GM21737 (cell line): ENCODE results near the gene NETO2.
"Not testable (repeated sequence)": the region's sequence is repeated elsewhere in the genome, so short reads cannot be mapped to it uniquely, and the experiment has no call there.

ENCODE experiments used
- ATAC-seq: cut with Tn5 transposase; IDR thresholded peaks from one replicate; pipeline ENCODE4 v1.9.1; 2021; ENCODE audit warnings: mild to moderate bottlenecking, moderate library complexity; ENCODE audit not compliant: unreplicated experiment

The NETO2 gene, protein sequence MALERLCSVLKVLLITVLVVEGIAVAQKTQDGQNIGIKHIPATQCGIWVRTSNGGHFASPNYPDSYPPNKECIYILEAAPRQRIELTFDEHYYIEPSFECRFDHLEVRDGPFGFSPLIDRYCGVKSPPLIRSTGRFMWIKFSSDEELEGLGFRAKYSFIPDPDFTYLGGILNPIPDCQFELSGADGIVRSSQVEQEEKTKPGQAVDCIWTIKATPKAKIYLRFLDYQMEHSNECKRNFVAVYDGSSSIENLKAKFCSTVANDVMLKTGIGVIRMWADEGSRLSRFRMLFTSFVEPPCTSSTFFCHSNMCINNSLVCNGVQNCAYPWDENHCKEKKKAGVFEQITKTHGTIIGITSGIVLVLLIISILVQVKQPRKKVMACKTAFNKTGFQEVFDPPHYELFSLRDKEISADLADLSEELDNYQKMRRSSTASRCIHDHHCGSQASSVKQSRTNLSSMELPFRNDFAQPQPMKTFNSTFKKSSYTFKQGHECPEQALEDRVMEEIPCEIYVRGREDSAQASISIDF

DNA sequence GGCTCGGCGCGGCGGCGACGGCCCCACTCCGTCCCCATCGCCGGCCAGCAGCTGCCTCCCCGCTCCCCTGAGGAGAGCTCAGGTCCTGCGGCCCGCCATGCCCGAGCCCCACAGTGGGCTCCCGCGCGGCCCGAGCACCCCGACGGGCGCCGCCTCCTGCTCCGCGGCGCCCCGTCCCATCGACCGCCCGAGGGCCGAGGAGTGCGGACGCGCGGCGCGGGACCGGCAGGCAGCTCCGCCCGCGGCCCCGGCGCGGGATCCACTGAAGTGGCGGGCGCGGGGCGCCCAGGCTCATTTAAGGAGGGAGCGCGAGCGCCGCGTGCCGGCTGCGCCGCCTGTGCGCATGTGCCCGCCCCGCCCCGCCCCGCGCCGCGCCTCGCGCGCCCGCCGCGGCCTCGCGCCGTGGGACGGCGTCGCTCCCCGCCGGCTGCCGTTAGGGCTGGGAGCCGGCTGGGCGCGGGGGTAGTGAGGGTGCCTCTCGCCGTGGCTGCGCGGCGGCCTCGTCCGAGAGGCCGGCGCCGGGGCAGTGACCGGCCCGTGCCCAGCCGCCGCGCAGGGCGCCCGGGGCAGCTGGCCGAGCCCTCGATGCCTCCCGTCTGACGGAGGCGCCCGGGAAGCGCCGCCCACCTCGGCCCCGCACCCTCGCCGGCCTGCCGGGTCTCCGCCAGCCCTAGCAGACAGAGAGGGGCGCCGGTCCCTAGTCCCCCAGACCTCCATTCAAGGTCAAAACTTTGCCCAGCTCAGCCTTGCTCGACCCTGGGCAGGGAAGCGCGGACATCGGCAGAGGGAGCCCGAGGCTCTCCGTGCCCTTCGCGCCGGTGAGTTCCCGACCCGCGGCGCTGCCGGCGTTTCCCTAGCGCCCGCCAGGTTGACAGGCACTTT is at the start of gene NETO2:
Gene NETO2 (minus strand): TSS at position 269 of the 882 bp plus-strand sequence. CDS start 333 bp downstream, outside the sequence.
- peak; percentile 55 for ATAC-seq

GRCh38 chr16:47182318-47182717 is 38.6 kb upstream of the NETO2 start:
- no peak for ATAC-seq

DNA sequence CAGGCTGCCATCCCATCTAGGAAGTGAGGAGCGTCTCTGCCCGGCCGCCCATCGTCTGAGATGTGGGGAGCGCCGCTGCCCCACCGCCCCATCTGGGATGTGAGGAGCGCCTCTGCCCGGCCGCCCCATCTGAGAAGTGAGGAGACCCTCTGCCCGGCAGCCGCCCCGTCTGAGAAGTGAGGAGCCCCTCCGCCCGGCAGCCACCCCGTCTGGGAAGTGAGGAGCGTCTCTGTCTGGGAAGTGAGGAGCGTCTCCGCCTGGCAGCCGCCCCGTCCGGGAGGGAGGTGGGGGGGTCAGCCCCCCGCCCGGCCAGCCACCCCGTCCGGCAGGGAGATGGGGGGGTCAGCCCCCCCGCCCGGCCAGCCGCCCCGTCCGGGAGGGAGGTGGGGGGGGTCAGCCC is 37.3 kb upstream of the NETO2 start:
- ATAC-seq, result not testable (repeated sequence)

GRCh38 chr16:47180073-47180472 is 36.3 kb upstream of the NETO2 start:
- ATAC-seq, result no peak

- ATAC-seq, result no peak
Observed at GRCh38 chr16:47175152-47175551, 31.4 kb upstream of the NETO2 start.

- no peak for ATAC-seq
Observed at GRCh38 chr16:47162670-47163420, 19.1 kb upstream of the NETO2 start.

GRCh38 chr16:47161464-47161863 is 17.7 kb upstream of the NETO2 start:
- no peak for ATAC-seq

DNA sequence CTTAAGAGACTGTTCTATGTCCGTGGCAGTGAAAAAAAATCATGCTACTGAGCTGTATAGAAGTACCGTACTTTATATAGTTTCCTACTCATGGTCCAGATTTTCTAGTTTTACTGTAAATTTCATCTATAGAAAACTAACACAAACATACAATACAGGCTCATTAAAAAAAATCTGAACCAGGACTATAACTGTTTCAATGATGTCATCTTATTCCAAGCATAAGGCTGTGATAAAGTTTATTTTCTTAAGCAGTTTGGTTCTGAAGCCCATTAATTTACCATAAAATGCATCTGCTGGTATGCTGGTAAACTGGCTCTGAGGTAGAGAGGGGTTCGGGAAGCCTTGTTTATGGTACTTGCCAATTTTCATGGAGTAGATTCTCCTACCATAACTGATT is 16.7 kb upstream of the NETO2 start:
- no peak for ATAC-seq

DNA sequence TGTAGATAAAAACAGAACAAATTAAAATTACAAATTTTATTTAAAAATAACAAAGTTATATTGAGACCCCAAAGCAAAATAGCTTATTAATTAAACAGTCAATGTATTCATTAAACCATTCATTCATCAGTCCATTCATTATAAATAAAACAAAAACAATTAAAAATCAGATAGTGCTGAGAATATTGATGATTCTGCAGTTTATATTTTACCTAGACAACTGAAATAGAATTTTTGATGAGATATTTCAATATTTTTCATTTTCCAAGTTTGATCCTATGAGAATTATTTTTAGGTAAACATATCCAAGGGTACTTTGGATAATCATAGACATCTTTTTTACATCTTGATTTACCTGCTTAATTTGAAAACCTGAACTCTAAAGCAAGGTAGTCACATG is 15.2 kb upstream of the NETO2 start:
- no peak for ATAC-seq

DNA sequence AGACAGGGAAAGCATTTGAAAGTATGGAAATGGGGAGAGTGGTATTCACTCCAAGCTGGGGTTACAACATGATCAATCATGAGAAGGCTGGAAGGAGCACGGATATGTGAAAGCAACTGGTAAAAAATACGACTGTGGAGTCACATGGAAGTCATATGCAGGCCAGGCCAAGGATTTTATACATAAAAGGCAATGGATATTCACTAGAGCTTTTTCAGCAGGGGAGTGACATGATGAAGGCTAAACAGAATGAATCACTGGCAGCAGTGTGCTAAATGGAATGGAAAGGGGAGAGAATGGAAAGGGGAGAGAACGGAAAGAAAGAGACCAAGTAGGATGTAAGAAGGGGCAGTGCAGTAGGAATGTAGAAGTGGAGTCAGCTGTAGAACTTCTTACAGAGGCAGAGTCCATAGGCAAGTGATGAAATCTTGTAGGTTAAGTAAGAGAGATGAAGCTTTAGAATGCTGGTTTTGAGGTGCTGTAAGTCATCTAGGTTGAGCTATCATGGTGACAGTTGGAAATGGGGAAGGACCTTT is 13.0 kb upstream of the NETO2 start:
- no peak for ATAC-seq

DNA sequence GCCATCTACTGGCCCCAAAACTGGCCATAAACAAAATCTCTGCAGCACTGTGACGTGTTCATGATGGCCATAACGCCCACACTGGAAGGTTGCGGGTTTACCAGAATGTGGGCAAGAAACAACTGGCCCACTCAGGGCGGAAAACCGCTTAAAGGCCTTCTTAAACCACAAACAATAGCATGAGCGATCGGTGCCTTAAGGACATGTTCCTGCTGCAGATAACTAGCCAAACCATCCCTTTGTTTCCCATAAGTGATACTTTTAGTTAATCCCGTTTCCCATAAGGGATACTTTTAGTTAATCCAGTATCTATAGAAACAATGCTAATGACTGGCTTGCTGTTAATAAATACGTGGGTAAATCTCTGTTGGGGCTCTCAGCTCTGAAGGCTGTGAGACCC is 8.8 kb upstream of the NETO2 start:
- ATAC-seq, result not testable (repeated sequence)

GRCh38 chr16:47150067-47150466 is 6.3 kb upstream of the NETO2 start:
- no peak for ATAC-seq

DNA sequence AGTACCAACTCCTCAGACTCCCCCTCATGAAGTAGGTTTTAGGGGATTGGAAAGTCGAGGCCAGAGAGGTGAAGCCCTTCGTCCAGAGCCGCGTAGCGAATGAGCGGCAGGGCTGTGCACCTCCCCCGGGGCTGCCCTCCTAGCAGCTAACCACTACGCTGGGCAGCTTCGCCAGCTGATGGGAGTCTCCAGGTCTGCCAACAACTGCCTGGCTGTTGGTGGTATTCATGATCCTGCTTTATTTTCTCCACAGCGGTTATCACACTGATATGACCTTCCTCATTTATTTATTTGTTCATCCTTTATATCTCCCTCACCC is 773 bp upstream of the NETO2 start:
- no peak for ATAC-seq

DNA sequence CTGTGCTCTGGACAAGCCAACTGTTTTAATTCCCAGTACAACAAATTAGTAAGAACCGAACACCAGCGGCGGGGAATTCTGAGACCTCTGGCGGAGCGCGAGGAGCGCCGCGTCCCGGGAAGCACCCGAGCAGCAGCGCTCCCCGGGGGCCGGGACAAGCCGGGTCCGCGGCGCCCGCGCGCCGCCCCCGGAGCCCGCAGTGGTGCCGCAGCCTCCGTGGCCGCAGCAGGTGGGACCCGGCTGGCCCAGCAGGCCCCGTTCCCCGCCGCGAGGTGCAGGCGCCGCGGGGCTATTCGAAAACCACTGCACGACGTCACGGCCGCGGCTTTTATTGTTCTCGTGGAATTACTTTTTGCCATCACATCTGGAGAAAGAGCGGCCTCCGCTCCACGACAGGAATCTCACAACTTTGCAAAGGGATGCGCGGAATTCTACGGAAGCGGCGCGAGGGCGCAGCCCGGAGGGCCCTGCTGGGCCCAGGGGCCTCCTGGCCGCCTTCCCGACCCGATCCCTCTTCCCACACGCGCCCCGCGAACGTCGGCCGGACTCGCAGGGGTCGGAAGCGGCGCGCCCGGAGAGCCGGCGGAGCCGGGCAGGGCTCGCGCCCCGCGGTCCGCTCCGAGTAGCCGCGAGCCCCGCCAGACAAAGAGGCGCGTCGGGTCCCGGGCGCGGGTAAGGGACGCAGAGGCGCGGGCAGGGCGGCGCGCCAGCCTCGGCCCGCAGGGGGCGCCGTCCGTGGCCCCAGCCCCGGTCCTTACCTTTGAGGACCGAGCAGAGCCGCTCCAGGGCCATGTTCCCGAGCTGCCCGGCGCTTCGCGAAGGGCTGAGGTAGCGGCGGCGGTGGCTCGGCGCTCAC is 696 bp downstream of the NETO2 start:
- peak; percentile 59 for ATAC-seq

DNA sequence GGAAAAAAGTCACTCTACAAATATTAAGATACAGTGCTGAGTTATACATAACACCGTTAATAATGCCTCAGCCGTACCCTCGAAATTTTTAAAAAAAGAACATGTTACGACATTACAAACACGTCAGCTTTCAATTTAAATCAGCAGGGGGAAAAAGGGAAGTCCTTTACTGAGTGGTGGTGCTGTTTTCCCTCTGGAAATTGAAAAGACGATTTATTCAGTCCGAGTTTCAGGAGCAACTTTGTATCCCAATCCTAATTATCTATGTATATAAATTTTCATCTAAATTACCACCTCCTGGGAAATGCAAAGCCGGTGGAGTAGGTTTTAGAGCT is 1.3 kb downstream of the NETO2 start:
- ATAC-seq, result no peak

DNA sequence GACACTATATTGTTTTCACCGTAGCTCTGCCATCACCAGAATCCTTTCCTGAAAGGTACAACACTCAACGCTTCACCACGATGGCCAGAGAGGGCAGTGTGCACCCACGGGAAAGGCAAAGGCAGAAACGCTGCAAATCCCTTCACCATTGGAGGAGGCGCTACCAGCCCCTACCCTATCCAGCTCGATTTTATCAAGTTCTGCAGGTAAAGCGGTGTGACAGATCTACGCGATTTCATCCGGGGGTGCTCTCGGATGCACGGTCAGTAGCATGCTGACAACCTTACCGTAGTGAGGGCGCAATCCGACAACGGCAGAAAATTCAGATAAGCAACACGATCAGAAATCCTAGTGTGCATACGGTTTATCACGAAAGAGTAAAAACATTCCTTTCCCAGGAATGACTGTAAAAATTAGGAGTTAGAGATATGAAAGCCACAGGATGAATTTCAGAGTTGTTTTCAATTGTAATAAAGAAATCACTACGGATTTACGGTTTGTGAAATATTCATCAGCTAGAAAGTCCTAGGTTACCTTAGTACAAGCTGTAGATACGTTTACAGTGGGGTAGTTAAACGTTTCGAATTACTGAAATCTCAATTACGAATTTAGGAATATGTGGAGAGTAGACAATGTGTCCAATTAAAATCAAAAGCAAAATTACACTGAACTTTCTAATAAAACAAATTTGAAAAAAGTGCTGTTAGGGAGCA is 1.8 kb downstream of the NETO2 start:
- peak; percentile 58 for ATAC-seq

GRCh38 chr16:47140686-47141085 is 3.1 kb downstream of the NETO2 start:
- no peak for ATAC-seq

- ATAC-seq, result no peak
Observed at GRCh38 chr16:47139561-47140185, 4.1 kb downstream of the NETO2 start.

GRCh38 chr16:47137925-47138324 is 5.8 kb downstream of the NETO2 start:
- ATAC-seq, result not testable (repeated sequence)
